Transverse colon (tissue), 4 donors: Measurements from ENCODE around the gene CYTH4. TPM values are rescaled to one million over a fixed set of nuclear protein-coding genes. Genes with fewer than 3 reads are reported as not detected.

Experiments
- DNase-seq: peaks from one replicate; pipeline ENCODE4 v3.0.0-alpha.2; 2019
- H3K27ac ChIP-seq, 4 donors: fragments of 200-600 bp; sonication (generic); 2 replicates each; pipeline ENCODE4 v1.5.1; 2016 to 2018; ENCODE audit warnings: inconsistent platforms in 4 of 4
- H3K27me3 ChIP-seq: fragments of 200-600 bp; sonication (generic); 2 replicates; pipeline ENCODE4 v1.5.1; 2017; ENCODE audit warnings: inconsistent platforms
- H3K36me3 ChIP-seq, 4 donors: fragments of 200-600 bp; sonication (generic); 2 replicates each; pipeline ENCODE4 v1.5.1; 2017 to 2019; ENCODE audit warnings: inconsistent platforms in 4 of 4
- H3K4me1 ChIP-seq, 4 donors: fragments of 200-600 bp; sonication (generic); 2 replicates each; pipeline ENCODE4 v1.5.1; 2017 to 2020; ENCODE audit warnings: inconsistent platforms in 4 of 4
- H3K4me3 ChIP-seq, 4 donors: fragments of 200-600 bp; sonication (generic); 1 replicate in 1 of 4; 2 replicates in 3 of 4; pipeline versions ENCODE4 v1.5.1 to v1.6.1; 2017 to 2019; ENCODE audit warnings: inconsistent platforms in 4 of 4
- H3K9me3 ChIP-seq, 2 donors: fragments of 200-600 bp; sonication (generic); 2 replicates each; pipeline ENCODE4 v1.5.1; 2017 to 2019; ENCODE audit warnings: inconsistent platforms in 2 of 2
- EP300 ChIP-seq: sonication (generic); formaldehyde crosslinking; IDR thresholded peaks from one replicate; pipeline ENCODE4 v1.6.1; 2017; ENCODE audit warnings: antibody characterized with exemption, low read depth
- POLR2A ChIP-seq: fragments of 450-650 bp; IDR thresholded peaks from one replicate; pipeline ENCODE4 v1.6.1; 2016; ENCODE audit warnings: antibody characterized with exemption, mild to moderate bottlenecking, moderate library complexity
- POLR2AphosphoS5 ChIP-seq, 3 donors: sonication (generic); formaldehyde crosslinking; IDR thresholded peaks; one replicate each; pipeline ENCODE4 v1.6.1; 2016; ENCODE audit warnings: antibody characterized with exemption in 3 of 3
- WGBS, 2 donors: methylation state at CpG; one replicate each; pipeline ENCODE4 v1.1.5; 2018; ENCODE audit warnings: low coverage in 1 of 2; 5-methylcytosine and 5-hydroxymethylcytosine counted together
- in situ Hi-C, 4 donors: fragments of 200-750 bp; cut with MboI; loops; one replicate each; pipeline versions ENCODE4 v1.15.0 to v1.15.1; 2017; ENCODE audit warnings: low sequenced_read_pairs in 3 of 4, low pct_ligation_motif_present in 1 of 4, low pct_unique_long_range_greater_than_20kb in 1 of 4
- intact Hi-C: fragments of 100-400 bp; cut with DNase I; formaldehyde crosslinking; loops from one replicate; pipeline ENCODE4 v1.15.1; 2023; ENCODE audit warnings: low total_unique reads
- total RNA-seq, 4 donors: library from RNA; depleted of rRNA; stranded (reverse); fragments of >200 nt; gene quantifications; one replicate each; pipeline ENCODE4 v1.1.0, GENCODE V29; 2016
- TF ChIP-seq, protein P1 (sequence below), 5 experiments: fragments of 200-600 bp in 3 of 5; fragments of 450-650 bp in 2 of 5; sonication (generic) in 3 of 5; IDR thresholded peaks; 1 replicate in 2 of 5; 2 replicates in 3 of 5; pipeline ENCODE4 v1.5.1; 2016 to 2017; ENCODE audit warnings: antibody characterized with exemption in 5 of 5, inconsistent platforms in 3 of 5, mild to moderate bottlenecking in 2 of 5, moderate library complexity in 1 of 5

CYTH4 gene
- total RNA-seq, 4 donors from 2014 or later: 1.4 to 26.9 (median 10.6) TPM

DNA sequence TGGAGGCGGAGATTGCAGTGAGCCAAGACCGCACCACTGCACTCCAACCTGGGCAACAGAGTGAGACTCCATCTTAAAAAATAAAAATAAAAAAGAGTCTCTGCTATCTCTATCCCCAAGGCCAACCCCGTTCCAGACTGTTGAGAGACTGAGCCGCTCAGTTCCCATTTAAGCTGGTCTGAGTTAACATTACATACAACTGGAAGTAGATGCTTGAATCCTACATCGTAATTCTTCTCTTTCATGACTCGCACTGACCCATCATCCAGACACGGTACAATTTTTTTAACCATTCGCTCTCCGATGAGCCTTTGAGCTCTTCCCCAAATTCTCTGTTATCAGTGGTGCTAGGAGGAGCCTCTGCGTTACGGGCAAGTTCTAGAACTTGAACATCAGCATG, 4.9 kb upstream of the CYTH4 start:
- Histone ChIP-seq H3K4me1 (no peaks in the 10 kb centered on the region), H3K36me3 (no peaks in the 10 kb centered on the region), H3K4me3 (no peak overlapping the region), H3K27ac (no peak overlapping the region), H3K27me3 (peaks cover 21% of the 10 kb centered on the region), H3K9me3 (no peaks in the 10 kb centered on the region)
- in situ Hi-C loops (no loop called here), intact Hi-C loops (no loop called here)
- TF ChIP-seq POLR2A: no peak
- no peak for TF ChIP-seq POLR2AphosphoS5 (IDR thresholded peaks at IDR 0.05)
- TF ChIP-seq, protein P1, sequence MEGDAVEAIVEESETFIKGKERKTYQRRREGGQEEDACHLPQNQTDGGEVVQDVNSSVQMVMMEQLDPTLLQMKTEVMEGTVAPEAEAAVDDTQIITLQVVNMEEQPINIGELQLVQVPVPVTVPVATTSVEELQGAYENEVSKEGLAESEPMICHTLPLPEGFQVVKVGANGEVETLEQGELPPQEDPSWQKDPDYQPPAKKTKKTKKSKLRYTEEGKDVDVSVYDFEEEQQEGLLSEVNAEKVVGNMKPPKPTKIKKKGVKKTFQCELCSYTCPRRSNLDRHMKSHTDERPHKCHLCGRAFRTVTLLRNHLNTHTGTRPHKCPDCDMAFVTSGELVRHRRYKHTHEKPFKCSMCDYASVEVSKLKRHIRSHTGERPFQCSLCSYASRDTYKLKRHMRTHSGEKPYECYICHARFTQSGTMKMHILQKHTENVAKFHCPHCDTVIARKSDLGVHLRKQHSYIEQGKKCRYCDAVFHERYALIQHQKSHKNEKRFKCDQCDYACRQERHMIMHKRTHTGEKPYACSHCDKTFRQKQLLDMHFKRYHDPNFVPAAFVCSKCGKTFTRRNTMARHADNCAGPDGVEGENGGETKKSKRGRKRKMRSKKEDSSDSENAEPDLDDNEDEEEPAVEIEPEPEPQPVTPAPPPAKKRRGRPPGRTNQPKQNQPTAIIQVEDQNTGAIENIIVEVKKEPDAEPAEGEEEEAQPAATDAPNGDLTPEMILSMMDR (IDR thresholded peaks at IDR 0.05): no peak
- no peak for TF ChIP-seq EP300
- DNase-seq: no peak
- WGBS, 2 donors: 73 to 75% methylated on average over 6 to 11 of the region's 11 CpGs

DNA sequence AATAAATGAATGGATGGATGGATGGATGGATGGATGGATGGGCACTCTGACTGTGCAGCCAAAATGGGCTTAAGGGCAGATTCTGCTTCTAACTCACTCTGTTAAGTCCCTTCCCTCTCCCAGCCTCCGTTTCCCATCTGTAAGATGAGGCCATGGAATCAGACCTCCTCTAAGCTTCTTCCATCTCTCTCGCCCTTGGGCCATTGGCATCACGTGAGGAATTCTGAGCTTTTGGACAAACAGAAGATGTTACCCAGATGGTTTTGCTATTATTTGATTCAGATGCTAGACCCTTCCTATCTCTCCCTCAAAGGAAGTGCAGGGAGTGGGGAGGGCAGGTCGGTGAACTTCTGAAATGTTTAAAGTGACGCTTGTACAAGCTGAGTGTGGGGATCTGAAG, 4.0 kb upstream of the CYTH4 start:
- intact Hi-C loops (no loop called here), in situ Hi-C loops (no loop called here)
- no peak for TF ChIP-seq POLR2AphosphoS5 (IDR thresholded peaks at IDR 0.05)
- TF ChIP-seq, protein P1 (IDR thresholded peaks at IDR 0.05): no peak
- no peak for TF ChIP-seq EP300
- no peak for TF ChIP-seq POLR2A
- 70% methylated on average over 5 of the region's 5 CpGs; no CpG with 5 or more reads in 1 of the 2 donors for WGBS, 2 donors
- H3K27ac ChIP-seq: no peak overlapping the region
- H3K9me3 ChIP-seq: no peaks in the 10 kb centered on the region
- no peak for DNase-seq
- H3K4me1 ChIP-seq: no peaks in the 10 kb centered on the region
- no peak overlapping the region for H3K4me3 ChIP-seq
- H3K36me3 ChIP-seq: no peaks in the 10 kb centered on the region
- H3K27me3 ChIP-seq: peaks cover 30% of the 10 kb centered on the region

DNA sequence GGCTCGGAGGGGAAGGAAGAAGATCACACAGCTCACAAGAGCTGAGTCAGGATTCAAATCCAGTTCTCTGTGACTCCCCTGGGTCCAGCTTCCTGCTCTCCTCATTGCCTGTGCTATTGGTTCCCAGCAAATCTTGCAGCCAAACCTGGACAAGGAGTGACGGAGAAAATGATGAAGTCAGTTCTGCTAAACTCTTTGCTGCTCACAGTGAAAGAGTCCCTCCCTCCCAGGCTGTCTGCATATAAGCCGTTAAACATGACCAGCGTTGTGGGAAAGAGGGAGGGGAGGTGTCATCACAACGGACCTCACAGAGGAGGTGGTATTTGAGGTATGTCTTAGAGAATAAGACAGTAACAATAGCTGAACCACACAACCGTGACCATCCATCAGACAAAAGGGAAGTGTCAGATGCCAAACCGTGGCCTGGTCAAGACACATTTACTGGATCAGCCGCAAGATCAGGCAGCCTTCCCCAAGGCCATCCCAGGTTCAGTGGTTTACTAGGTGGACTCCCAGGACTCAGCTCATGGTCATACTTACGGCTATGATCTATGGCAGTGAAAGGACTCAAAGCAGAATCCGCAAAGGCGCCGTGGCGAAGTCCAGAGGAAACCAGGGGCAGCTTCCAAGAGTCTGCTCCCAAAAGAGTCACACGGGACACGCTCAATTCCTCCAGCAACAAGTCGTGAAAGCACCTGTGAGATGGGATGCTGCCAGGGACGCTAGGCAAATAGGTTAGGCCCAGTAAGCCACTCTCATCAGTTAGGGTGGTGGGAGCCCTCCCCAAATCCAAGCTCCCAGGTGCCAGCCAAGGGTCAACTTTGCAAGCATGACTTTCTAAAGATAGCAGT, 2.8 kb upstream of the CYTH4 start:
- Histone ChIP-seq H3K27me3 (peaks cover 34% of the 10 kb centered on the region), H3K36me3 (no peaks in the 10 kb centered on the region), H3K4me3 (no peak overlapping the region), H3K27ac (no peak overlapping the region), H3K9me3 (no peaks in the 10 kb centered on the region), H3K4me1 (no peaks in the 10 kb centered on the region)
- no peak for TF ChIP-seq EP300
- intact Hi-C loops (no loop called here), in situ Hi-C loops (no loop called here)
- WGBS, 2 donors: 49 to 74% methylated on average over 4 to 17 of the region's 17 CpGs
- no peak for DNase-seq

DNA sequence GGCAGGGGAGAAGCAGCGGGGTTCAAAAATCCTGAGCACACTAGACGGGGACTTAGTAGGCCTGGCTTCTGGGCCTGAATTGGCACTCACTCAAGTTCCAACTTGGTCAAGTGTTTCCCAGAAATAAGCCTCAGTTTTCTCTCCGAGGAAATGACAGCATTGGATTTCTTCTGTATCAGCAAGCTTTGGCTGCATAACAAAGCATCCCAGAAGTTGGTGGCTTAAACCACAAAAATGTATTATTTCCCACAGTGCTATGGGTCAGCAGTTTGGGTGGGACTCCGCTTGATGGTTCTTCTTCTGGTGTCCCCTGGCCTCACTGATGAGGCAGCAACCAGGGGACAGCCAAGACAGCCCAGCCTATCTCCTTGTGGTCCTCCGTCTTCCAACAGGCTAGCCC, 1.6 kb upstream of the CYTH4 start:
- H3K27me3 ChIP-seq: peaks cover 34% of the 10 kb centered on the region
- no peak for DNase-seq
- no peak overlapping the region for H3K27ac ChIP-seq
- H3K4me3 ChIP-seq: no peak overlapping the region
- no peaks in the 10 kb centered on the region for H3K9me3 ChIP-seq
- TF ChIP-seq POLR2AphosphoS5 (IDR thresholded peaks at IDR 0.05) (no peak), EP300 (no peak), POLR2A (no peak)
- TF ChIP-seq, protein P1 (IDR thresholded peaks at IDR 0.05): no peak
- no peaks in the 10 kb centered on the region for H3K36me3 ChIP-seq
- no peaks in the 10 kb centered on the region for H3K4me1 ChIP-seq
- WGBS, 2 donors: 88 to 94% methylated on average over 2 to 5 of the region's 5 CpGs
- intact Hi-C loops (no loop called here), in situ Hi-C loops (no loop called here)
